CD4-positive, CD25-positive, alpha-beta regulatory T cell (primary cell): Measurements from ENCODE around the gene C1orf35. TPM values are rescaled to one million over a fixed set of nuclear protein-coding genes. Genes with fewer than 3 reads are reported as not detected.

Experiments used
- ATAC-seq, 2 donors: fragments of 150-1000 bp; cut with Tn5 transposase; one replicate each; pipeline ENCODE4 v1.10.0; 2021; ENCODE audit warnings: low read depth in 2 of 2, moderate number of reproducible peaks in 2 of 2, moderate library complexity in 1 of 2
- DNase-seq, 3 donors: peaks; one replicate each; pipeline versions ENCODE4 v3.0.0 to v3.0.0-alpha.2; 2012 to 2022; ENCODE audit warnings: mixed read lengths in 1 of 3
- H3K27ac ChIP-seq: one replicate; pipeline ENCODE4 v1.7.0; 2013; ENCODE audit warnings: mild to moderate bottlenecking, low read length; ENCODE audit not compliant: insufficient read depth, poor library complexity, severe bottlenecking
- H3K27me3 ChIP-seq: one replicate; pipeline ENCODE4 v1.7.0; 2013; ENCODE audit warnings: low read length; ENCODE audit not compliant: control insufficient read depth, insufficient read depth
- H3K36me3 ChIP-seq: one replicate; pipeline ENCODE4 v1.7.0; 2013; ENCODE audit warnings: mild to moderate bottlenecking, low read length, moderate library complexity; ENCODE audit not compliant: control insufficient read depth, insufficient read depth
- H3K4me1 ChIP-seq: 2 replicates; pipeline ENCODE4 v1.7.0; 2013; ENCODE audit warnings: mild to moderate bottlenecking, low read length; ENCODE audit not compliant: insufficient read depth, control insufficient read depth, poor library complexity, severe bottlenecking
- H3K4me3 ChIP-seq: one replicate; pipeline ENCODE4 v1.7.0; 2013; ENCODE audit warnings: low read depth, mild to moderate bottlenecking, low read length, moderate library complexity
- H3K9me3 ChIP-seq, 2 experiments: 1 replicate in 1 of 2; 2 replicates in 1 of 2; pipeline ENCODE4 v1.7.0; 2013; ENCODE audit warnings: low read length in 2 of 2, mild to moderate bottlenecking in 1 of 2, moderate library complexity in 1 of 2; ENCODE audit not compliant: control insufficient read depth in 2 of 2
- H3K27ac Mint-ChIP-seq, 3 donors: one replicate each; pipeline ENCODE4 v1.8.0; 2020 to 2022; ENCODE audit warnings: mild to moderate bottlenecking in 3 of 3, mixed read lengths in 3 of 3, moderate library complexity in 2 of 3
- H3K27me3 Mint-ChIP-seq: one replicate; pipeline ENCODE4 v1.8.0; 2022; ENCODE audit warnings: mild to moderate bottlenecking, mixed read lengths
- H3K36me3 Mint-ChIP-seq: one replicate; pipeline ENCODE4 v1.8.0; 2020; ENCODE audit warnings: mixed read lengths
- H3K4me1 Mint-ChIP-seq, 4 donors: one replicate each; pipeline ENCODE4 v1.8.0; 2020 to 2022; ENCODE audit warnings: mixed read lengths in 4 of 4, mild to moderate bottlenecking in 1 of 4
- H3K4me3 Mint-ChIP-seq, 4 donors: one replicate each; pipeline ENCODE4 v1.8.0; 2020 to 2022; ENCODE audit warnings: mild to moderate bottlenecking in 4 of 4, mixed read lengths in 4 of 4, moderate library complexity in 3 of 4
- H3K9me3 Mint-ChIP-seq, 7 donors: one replicate each; pipeline ENCODE4 v1.8.0; 2020 to 2022; ENCODE audit warnings: mixed read lengths in 7 of 7, mild to moderate bottlenecking in 3 of 7, moderate library complexity in 2 of 7
- polyA plus RNA-seq, 4 donors: library from polyadenylated mRNA; unstranded; fragments of 300-500 nt; fragmentation: Illumina TruSeq; gene quantifications; one replicate each; pipeline ENCODE4 v1.2.3, GENCODE V29; 2021
- total RNA-seq: library from RNA; stranded (reverse); gene quantifications from one replicate; pipeline ENCODE4 v1.2.3, GENCODE V29; 2022

C1orf35 gene
- total and polyA plus RNA-seq, 5 donors from 2014 or later: 18.0 to 24.0 (median 21.4) TPM

DNA sequence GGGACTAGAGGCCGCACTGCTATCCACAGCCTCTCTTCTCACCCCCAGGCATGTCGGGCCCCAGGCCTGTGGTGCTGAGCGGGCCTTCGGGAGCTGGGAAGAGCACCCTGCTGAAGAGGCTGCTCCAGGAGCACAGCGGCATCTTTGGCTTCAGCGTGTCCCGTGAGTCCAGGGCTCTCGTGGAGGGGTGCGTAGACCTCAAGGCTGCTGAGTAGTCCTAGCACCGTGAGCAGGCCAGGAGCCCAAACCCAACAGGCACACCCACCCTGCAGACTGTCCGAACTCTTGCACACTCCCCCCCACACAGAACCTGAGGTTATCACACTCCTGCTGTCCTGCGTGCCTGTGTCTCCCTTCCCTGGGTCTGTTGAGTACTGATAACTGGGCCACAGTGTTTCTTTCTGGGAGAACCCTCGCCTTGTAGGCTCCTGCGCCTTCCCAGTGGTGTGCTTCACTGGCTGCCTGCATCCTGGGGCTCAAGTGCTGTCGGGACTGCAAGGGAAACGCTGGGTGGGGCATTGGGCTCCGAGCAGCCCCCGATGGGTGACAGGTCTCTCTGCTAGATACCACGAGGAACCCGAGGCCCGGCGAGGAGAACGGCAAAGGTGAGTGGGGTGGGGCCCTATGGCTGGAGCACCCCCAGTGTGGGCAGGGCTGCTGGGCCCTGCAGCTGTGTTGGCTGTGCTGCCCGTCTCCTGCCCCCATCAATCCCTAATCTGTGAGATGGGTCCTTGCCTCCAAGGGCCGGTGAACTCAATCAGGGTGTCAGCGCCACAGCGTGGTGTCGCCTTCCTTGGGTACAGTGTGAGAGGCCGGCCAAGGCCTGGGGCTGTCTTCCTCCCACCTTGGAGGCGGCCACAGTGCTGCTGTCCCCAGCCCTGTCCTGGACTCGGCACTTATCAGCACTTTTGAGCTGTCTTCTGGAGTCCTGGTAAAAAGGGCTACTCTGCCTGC is 42.6 kb upstream of the C1orf35 start:
- no peak for ATAC-seq
- peak overlapping the region in 1 of 3 donors; percentile 86 for H3K27ac Mint-ChIP-seq
- H3K4me1 ChIP-seq: peaks cover 39% of the 10 kb centered on the region

DNA sequence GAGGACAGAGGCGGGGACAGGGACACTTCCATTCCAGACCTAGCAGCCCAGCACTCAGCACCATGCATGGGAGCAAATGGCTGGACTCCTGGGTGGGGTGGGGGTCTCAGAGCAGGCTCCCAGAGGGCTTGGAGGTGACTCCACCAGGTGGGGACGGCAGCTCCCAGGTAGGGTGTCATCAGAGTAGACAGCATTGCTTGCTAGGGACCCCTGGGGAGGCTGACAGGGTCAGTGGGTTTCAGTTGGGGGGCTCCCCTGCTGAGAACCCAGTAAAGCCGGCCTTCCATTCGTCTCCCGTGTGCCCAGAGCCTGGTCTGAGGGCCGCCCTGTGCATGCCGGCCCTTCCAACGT is 41.8 kb upstream of the C1orf35 start:
- H3K27ac Mint-ChIP-seq: peak overlapping the region in 1 of 3 donors; percentile 29
- no peaks in the 10 kb centered on the region for H3K36me3 Mint-ChIP-seq
- no peak overlapping the region for H3K27ac ChIP-seq
- H3K4me1 ChIP-seq: peaks cover 40% of the 10 kb centered on the region
- peaks cover under 1% of the 10 kb centered on the region for H3K27me3 Mint-ChIP-seq
- no peaks in the 10 kb centered on the region for H3K9me3 ChIP-seq
- H3K36me3 ChIP-seq: peaks cover 23% of the 10 kb centered on the region
- no peaks in the 10 kb centered on the region for H3K27me3 ChIP-seq
- no peak overlapping the region for H3K4me3 Mint-ChIP-seq
- DNase-seq (no peak), ATAC-seq (no peak)
- H3K4me1 Mint-ChIP-seq: peaks cover 0 to 46% (median 16%) of the 10 kb centered on the region in 4 donors
- no peak overlapping the region for H3K4me3 ChIP-seq
- no peaks in the 10 kb centered on the region for H3K9me3 Mint-ChIP-seq

More for the DNA sequence above, 42.6 kb upstream of the C1orf35 start:
- Histone ChIP-seq H3K27ac (no peak overlapping the region), H3K4me3 (no peak overlapping the region), H3K36me3 (peaks cover 23% of the 10 kb centered on the region), H3K27me3 (no peaks in the 10 kb centered on the region), H3K9me3 (no peaks in the 10 kb centered on the region)
- Mint-ChIP-seq H3K4me3 (no peak overlapping the region), H3K4me1 (peaks cover 0 to 45% (median 16%) of the 10 kb centered on the region in 4 donors), H3K27me3 (no peaks in the 10 kb centered on the region), H3K9me3 (no peaks in the 10 kb centered on the region), H3K36me3 (no peaks in the 10 kb centered on the region)
- peak in 1 of 3 donors; percentile 0 for DNase-seq

DNA sequence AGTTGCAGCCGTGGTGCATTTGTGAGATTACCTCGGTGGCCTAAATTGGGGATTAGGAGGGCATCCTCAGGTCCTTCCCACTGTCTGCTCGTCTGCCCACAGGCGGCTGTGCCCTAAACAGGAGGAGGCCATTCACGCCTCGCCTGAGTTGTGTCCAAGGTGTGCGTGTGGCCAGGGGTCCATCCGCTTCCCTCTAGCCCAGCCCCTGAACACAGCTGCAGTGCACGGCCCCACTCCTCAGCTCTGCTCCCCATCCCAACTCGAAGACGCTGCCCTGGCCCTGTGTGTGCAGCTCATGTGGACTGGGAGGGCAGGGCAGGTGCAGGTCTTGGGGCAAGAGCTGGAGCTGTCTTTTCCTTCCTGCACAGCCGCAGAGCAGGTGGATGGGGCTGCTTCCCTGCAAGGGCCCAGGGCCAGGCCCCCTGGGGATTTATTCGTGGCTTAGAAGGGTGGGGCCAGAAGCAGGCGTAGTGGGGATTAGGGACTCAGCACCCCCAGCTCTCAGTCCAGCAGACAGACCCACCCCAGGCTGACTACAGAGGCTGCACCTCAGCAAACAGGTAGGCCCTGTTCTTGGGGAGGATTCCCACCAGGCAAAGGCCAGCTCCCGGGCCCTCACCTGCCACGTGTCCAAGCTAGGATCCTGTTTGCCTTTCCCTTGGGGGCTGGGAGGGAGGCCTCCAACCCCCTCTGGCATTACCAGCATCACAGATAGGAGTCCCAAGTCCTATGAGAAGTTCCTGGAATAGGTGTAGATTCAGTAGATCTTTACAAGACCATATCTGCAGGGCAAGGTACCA is 41.3 kb upstream of the C1orf35 start:
- no peaks in the 10 kb centered on the region for H3K36me3 Mint-ChIP-seq
- H3K36me3 ChIP-seq: peaks cover 23% of the 10 kb centered on the region
- no peak for ATAC-seq
- H3K4me1 Mint-ChIP-seq: peaks cover 0 to 52% (median 20%) of the 10 kb centered on the region in 4 donors
- no peaks in the 10 kb centered on the region for H3K27me3 ChIP-seq
- H3K4me3 Mint-ChIP-seq: peak overlapping the region in 1 of 4 donors; percentile 92
- peaks cover 43% of the 10 kb centered on the region for H3K4me1 ChIP-seq
- H3K27ac Mint-ChIP-seq: peak overlapping the region in 2 of 3 donors; percentile 29 to 69
- peaks cover 6% of the 10 kb centered on the region for H3K27me3 Mint-ChIP-seq
- H3K27ac ChIP-seq: no peak overlapping the region
- DNase-seq: no peak
- H3K9me3 Mint-ChIP-seq: no peaks in the 10 kb centered on the region
- H3K4me3 ChIP-seq: no peak overlapping the region
- no peaks in the 10 kb centered on the region for H3K9me3 ChIP-seq

DNA sequence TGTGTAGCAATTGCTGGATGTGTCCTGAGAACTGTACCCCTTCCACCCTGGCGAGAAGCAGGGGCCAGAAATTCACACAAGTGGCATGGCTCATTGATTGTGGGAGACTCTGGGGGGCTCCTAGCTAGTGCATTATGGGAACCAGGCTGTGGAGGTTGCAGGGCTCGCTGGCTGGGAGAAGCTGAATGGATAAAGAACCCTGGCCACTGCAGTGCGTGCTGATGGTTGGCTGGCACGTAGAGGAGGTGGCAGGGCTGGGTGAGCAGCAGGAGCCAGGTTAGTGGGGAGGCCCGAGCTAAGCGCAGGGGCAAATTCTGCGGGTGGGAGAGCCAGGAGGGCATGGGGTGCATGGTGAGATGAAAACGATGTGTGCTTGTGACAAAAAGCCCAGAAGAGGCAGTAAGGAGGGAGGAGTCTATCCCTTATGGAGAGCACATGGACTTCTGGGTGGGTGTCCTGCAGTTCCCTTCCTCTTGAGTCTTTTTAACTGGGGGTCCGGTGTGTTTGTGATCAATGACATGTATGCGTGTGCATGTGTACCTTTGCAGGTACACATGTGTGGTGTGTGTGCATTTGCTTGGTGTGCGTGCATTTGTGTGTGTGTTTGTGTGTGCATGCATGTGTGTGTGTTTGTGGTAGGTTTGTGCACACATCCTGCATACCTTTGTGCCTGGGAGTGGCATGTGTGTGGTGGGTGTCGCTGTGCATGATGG is 40.5 kb upstream of the C1orf35 start:
- peak overlapping the region; percentile 54 to 92 (median 76) for H3K4me3 Mint-ChIP-seq

DNA sequence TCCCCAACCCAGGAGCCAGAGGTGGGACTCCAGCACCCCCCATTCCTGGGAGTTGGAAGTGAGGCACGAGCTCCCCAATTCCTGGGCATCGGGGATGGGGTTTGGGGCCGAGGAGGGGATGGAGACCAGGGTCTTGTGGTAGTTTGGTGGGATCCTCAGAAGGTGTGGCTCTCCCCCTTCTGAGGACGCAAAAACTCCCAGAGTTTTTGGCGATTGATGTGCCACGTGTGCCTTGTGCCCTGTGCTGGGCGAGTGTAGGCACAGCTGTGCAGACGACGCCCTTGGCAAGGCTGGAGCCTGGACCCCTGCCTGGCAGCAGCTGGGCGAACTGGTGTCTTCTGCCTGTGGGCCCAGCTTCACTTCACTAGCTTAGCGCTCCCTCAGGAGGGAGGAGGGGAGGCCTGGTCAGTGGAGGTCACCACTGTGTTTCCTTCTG is 39.6 kb upstream of the C1orf35 start:
- Histone ChIP-seq H3K36me3 (peaks cover 20% of the 10 kb centered on the region), H3K4me3 (no peak overlapping the region), H3K27me3 (peaks cover 1% of the 10 kb centered on the region), H3K27ac (no peak overlapping the region), H3K9me3 (no peaks in the 10 kb centered on the region), H3K4me1 (peaks cover 45% of the 10 kb centered on the region)
- H3K36me3 Mint-ChIP-seq: no peaks in the 10 kb centered on the region
- H3K4me1 Mint-ChIP-seq: peaks cover 0 to 53% (median 20%) of the 10 kb centered on the region in 4 donors
- DNase-seq: no peak
- ATAC-seq: no peak
- peak overlapping the region in 2 of 3 donors; percentile 99 to 100 for H3K27ac Mint-ChIP-seq
- H3K9me3 Mint-ChIP-seq: no peaks in the 10 kb centered on the region
- peak overlapping the region; percentile 66 to 96 (median 92) for H3K4me3 Mint-ChIP-seq
- H3K27me3 Mint-ChIP-seq: peaks cover 16% of the 10 kb centered on the region

More for the DNA sequence above, 40.5 kb upstream of the C1orf35 start:
- H3K27me3 Mint-ChIP-seq: peaks cover 7% of the 10 kb centered on the region
- H3K27ac ChIP-seq: no peak overlapping the region
- H3K4me1 Mint-ChIP-seq: peaks cover 0 to 53% (median 20%) of the 10 kb centered on the region in 4 donors
- peaks cover 45% of the 10 kb centered on the region for H3K4me1 ChIP-seq
- H3K9me3 Mint-ChIP-seq: no peaks in the 10 kb centered on the region
- peak overlapping the region in 1 of 3 donors; percentile 69 for H3K27ac Mint-ChIP-seq
- DNase-seq (no peak), ATAC-seq (no peak)
- H3K4me3 ChIP-seq: no peak overlapping the region
- H3K9me3 ChIP-seq: no peaks in the 10 kb centered on the region
- peaks cover 23% of the 10 kb centered on the region for H3K36me3 ChIP-seq
- H3K36me3 Mint-ChIP-seq: no peaks in the 10 kb centered on the region
- no peaks in the 10 kb centered on the region for H3K27me3 ChIP-seq

DNA sequence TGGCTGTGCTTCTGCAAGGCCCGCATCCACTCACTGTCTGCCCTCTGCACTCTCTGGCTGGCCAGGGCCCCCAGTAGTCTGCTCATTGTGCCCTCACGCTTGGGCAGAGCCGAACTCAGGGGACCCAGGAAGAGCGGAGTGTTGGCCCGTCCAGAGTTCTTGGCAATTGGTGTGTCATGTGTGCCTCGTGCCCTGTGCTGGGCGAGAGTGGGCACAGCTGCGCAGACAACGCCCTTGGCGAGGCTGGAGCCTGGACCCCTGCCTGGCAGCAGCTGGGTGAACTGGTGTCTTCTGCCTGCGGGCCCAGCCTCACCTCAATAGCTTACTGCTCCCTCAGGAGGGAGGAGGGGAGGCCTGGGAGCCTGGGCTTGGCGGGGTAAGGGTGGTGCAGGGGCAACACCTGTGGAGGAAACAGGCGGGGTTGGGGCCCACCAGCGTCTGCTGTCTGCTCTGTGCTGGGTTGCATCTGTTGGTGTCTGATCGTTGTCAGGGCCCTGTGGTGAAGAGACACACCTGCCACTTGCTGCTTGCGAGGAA is 39.1 kb upstream of the C1orf35 start:
- Mint-ChIP-seq H3K27me3 (peaks cover 21% of the 10 kb centered on the region), H3K9me3 (no peaks in the 10 kb centered on the region), H3K27ac (peak overlapping the region in 2 of 3 donors; percentile 99 to 100), H3K36me3 (no peaks in the 10 kb centered on the region), H3K4me3 (peak overlapping the region in 3 of 4 donors; percentile 66 to 96 (median 92)), H3K4me1 (peaks cover 0 to 53% (median 20%) of the 10 kb centered on the region in 4 donors)
- H3K4me1 ChIP-seq: peaks cover 45% of the 10 kb centered on the region
- peaks cover 15% of the 10 kb centered on the region for H3K36me3 ChIP-seq
- no peak for ATAC-seq
- peaks cover 2% of the 10 kb centered on the region for H3K27me3 ChIP-seq
- no peak overlapping the region for H3K4me3 ChIP-seq
- H3K27ac ChIP-seq: peak overlapping the region; percentile 19
- no peaks in the 10 kb centered on the region for H3K9me3 ChIP-seq
- DNase-seq: peak in 1 of 3 donors; percentile 37
